Measurements from ENCODE around the gene CSKMT.

- TF ChIP-seq CTCF (IDR thresholded peaks at IDR 0.05) (no peak), POLR2A (IDR thresholded peaks at IDR 0.05) (no peak)
Measured at GRCh38 chr11:62678433-62678769, 13.3 kb downstream of the CSKMT start.
